ENCODE data around the gene B4GALT1.
"Not testable (repeated sequence)": the region's sequence is repeated elsewhere in the genome, so short reads cannot be mapped to it uniquely, and the experiment has no call there.

B4GALT1 gene

DNA sequence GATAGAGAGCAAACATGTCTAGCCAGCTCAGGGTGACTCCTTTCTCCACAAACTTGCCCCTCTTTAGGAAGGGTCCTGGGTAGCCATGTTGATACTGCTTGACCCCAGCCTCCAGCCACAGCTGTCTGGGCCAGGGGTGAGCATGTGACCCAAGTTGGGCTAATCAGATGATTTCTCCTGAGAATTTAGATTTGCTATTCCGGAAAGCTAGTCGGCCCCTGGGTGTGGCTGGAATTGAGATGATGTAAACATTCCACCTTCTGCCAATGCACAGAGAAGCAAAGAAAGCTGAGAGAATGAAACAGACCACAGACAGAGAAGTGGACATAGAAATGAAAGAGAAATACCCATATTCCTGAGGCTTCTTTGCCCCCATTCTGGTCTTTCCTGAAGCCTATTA lies 17.8 kb upstream of the B4GALT1 start:
- no peak for DNase-seq (ENCODE audit: low read depth)

DNA sequence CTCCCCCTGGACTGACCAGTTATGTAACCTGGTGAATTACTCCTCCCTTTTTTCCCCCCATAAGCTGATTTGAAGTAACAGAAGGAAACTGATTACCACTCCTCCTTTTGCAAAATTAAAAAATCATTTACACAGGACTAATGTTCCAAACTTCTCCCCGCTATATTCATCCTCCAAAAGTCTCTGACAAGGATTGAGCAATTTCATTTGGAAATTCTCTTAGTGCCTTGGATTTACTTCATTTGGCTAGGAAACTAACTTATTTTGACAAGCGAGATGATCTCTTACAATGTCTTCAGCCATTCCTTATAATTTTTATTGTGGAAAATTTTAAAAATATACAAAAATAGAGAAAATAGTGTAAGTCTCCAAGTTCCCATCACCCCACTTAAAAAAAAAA lies 15.4 kb upstream of the B4GALT1 start:
- DNase-seq (ENCODE audit: low read depth) = no peak

DNA sequence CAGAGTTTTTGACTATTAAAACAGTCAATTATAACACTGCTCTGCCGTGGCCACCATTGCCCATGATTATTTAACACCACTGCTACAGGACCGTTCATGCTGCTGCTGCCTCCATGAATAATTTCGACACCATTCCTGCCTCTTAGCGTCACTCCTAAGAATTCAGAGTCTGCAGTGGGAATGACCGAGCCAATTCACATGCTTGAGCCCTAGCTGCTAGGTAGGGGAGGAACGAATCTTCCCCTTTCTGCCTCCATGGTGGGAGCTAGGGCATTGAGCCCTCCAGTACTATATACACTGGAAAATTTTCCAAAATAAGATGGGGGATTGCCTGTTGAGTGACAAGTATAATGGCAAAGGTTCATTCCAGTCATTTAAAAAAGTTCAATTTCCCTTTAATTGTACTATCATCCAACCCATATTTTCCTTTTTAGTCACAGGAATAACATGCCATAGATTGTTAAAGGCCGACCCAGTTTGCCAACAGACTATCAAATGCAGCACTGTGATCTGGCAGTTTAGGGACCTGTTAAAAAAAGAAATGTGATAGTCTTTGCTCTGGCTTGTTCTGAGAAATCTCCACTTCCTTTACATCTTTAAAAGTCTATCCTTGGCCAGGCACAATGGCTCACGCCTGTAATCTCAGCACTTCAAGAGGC lies 13.5 kb upstream of the B4GALT1 start:
- no peak for DNase-seq (ENCODE audit: low read depth)

DNA sequence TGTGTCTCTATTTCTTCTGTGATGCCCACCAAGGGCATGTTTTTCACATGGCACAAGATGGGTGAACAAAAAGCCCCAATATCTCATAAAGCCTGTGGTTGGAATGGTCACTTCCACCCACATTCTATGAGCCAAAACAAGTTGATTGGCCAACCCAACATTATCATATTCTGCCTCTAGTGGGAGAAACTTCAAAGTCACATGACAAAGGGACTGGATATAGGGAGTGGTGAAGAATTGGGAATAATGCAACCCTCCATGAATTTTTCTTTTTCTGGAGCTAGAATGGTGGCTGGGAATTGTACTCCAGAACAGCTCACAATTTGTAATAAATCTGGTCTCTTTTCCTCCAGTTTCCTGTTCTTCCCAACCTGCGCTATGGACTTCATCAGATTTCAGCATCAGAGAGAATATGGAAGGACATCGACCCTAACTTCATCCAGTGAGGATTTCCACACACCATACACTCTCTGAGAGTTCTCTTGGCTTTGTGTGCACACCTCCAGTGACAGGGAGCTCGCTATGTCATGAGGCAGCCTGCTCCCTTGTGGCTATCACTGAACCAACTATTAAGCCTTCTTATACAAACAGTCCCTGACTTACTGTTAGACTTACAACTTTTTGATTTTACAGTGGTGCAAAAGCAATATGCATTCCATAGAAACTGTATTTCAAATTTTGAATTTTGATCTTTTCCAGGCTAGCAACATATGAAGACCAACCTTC lies 12.0 kb upstream of the B4GALT1 start:
- no peak for DNase-seq (ENCODE audit: low read depth)

DNA sequence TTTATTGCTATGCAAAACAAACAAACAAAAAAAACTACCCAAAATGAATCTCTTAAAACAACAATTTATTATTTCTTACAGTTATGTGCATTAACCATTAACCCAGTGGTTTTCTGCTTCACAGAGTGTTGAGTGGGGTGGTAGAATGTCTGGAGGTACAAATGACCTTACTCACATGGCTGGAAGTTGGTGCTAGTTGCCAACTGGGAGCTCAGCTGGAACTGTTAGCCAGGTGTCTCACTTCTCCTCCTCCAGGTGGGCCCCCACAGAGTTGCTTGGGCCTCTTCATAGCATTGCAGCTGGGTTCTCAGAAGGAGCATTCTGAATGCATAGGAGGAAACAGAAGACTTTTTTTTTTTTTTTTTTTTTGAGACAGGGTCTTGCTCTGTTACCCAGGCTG lies 10.5 kb upstream of the B4GALT1 start:
- DNase-seq (ENCODE audit: low read depth) = no peak

DNA sequence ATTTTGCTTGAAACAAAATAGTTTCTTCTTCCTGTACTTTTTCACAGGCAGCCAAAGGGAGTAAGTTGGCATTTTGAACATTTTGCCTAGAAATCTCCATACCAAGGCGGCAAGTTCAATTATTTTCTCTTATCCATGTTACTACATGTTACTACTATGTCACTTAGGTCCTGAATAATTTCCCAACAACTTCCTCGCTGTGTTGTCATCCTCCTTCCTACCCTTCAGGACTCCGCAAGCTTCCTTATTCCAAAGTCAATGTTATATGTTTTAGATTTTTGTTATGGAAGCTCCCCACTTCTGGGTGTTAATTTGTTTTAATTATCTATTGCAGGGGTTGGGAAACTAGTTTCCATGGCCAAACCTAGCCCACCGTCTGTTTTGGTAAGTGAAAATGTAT lies 9.9 kb upstream of the B4GALT1 start:
- DNase-seq (ENCODE audit: low read depth) = no peak

DNA sequence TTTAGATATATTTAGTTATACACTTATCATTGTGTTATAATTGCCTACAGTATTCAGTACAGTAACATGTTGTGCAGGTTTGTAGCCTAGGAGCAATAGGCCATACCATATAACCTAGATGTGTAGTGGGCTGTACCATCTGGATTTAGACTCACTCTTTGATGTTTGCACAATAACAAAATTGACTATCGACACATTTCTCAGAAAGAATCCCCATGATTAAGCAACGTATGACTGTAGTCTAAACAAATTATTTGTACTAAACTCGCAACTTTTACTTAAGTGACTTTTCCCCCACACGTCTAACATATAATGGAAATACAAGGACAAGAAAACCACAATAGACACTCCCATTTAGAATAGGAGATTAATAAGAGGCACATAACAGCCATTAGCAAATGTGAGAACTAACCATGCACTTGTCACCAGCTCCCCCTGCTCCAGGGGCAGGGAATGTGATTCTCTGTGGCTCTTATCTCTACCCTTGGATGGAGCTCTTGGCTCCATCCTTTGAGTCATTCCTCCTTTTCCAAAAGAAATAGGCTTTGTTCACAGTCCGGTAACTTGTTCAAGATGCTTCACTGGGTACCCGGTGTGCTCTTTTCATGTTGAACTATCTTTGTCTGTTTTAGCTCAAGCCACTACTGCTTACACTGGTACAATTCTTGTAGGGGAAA lies 8.7 kb upstream of the B4GALT1 start:
- DNase-seq (ENCODE audit: low read depth) = no peak

DNA sequence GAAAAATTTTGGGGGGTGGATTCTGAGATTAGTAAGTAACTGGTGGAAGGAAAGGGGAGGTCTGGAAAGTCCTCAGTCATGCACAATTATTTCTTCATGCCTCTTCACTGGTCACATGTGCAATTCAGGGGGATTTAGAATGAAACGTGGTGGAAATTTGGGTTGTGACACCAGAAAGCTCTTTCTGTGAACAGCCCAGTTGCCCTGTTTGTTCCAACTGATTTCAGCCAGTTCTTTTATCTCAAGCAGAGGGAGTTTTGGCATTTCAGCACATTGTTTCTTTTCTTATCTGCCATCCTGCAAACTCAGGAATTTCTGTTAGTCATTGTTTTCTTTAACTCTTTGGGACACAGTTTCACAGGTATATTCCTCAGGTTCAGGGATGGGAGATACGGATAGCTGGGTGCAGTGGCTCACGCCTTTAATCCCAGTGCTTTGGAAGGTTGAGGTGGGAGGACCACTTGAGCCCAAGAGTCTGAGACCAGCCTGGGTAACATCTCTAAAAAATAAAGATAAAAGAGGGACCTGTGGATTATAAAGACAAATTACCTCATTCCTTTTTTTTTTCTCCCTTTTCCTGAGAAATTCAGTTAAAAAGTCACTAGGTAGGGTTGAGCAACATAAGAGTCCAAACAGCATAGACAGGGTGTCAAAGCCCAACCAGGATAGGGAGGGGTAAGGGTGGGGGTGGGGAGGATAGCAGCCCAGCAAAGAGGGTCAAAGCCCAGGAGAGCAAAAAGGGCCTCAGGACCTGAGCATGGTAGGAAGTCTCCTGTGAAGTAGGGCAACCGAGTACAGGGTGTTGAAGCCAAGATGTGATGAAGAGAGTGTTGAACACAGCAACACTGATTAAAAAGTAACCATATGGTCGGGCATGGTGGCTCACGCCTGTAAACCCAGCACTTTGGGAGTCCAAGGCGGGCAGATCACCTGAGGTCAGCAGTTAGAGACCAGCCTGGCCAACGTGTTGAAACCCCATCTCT lies 5.4 kb upstream of the B4GALT1 start:
- no peak for DNase-seq (ENCODE audit: low read depth)

DNA sequence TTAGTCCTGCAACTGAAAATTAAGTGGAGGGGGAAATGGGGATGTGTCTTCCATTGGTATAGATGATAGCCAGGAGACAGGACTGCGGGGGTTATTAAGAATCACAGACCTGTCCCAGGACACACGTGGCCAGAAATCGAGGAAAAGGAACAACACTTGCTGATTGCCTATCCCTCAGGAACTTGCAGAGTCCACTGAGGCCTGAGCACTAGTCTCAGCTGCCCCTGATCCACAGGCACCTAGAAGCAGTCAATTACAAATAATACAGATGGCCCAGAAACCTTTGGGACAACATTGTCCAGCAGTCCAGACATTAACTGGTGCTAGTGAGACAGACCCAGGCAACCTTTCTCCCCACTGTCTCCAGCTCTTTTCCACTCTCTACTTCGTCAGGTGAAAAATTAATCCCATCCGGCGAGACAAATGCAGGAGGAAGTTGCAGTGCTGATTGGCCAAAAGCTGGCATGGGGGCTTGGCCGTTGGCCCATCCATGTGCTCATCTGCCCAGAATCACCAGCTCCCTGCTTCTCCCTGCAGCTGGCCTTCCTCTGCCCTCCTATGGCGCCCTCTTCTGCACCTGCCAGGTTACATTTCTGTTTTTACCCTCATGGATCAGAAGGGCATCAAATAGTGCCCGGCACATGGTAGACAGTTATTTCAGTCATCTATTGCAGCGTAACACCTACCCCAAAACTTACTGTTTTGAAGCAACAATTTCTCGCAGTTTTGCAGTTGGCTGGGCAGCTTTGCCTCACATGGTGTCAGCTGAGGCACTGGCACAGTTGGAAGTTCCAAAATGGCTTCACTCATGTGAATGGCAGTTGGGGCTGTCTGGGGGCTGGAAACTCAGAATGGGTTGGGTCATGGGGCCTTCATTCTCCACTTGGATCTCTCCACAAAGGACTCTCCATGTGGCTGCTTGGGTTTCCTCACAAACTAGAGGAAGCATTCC lies 3.6 kb upstream of the B4GALT1 start:
- no peak for DNase-seq (ENCODE audit: low read depth)

DNA sequence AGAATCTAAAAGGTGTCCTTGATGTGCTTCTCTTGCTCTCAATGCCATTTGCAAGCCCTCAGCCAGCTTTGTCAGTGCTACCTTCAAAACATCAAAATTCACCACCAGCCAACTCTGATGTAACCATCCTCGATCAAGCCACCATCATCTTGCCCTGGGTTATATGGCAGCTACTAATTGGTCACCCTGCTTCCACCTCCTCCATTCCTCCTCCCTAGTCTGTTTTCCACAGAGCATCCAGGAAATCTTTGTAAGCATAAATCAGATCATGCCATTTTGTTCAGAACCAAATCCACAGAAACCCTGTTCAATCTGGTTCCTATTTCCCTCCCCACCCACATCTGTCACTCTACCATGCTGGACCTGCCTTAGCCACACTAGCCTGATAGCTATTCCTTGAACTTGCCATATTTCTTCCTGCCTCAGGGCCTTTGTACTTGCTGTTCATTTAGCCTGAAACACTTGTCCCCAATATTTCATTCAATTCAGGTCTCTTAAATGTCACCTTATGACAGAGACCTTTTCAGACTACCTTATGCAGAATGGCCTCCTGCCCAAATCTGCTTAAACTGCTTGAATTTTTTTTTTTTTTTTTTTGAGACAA lies 1.9 kb upstream of the B4GALT1 start:
- DNase-seq (ENCODE audit: low read depth) = no peak

DNA sequence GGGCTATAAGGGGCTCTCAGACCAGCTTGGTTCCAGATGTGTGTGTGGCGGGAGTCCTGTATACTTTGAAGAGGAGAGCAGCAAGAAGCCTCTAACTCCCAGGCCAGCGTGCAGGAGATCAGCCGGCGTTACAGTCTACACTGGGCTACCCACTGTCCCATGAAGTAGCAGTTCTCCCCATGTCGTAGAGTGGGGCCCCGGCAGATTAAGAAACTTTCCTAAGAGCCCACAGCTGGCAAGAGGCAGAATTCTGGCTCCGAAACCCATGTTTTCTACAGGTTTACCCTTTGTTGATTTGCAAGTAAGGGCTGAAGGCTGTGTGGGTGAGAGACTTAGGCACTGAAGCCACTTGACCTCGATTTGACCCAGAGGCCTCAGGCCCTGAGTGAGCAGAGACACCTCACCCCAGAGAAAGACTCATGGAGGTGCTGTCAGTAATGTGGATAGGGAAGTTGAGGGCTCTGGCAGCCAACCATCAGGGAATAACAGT lies 881 bp upstream of the B4GALT1 start:
- DNase-seq (ENCODE audit: low read depth) = no peak

DNA sequence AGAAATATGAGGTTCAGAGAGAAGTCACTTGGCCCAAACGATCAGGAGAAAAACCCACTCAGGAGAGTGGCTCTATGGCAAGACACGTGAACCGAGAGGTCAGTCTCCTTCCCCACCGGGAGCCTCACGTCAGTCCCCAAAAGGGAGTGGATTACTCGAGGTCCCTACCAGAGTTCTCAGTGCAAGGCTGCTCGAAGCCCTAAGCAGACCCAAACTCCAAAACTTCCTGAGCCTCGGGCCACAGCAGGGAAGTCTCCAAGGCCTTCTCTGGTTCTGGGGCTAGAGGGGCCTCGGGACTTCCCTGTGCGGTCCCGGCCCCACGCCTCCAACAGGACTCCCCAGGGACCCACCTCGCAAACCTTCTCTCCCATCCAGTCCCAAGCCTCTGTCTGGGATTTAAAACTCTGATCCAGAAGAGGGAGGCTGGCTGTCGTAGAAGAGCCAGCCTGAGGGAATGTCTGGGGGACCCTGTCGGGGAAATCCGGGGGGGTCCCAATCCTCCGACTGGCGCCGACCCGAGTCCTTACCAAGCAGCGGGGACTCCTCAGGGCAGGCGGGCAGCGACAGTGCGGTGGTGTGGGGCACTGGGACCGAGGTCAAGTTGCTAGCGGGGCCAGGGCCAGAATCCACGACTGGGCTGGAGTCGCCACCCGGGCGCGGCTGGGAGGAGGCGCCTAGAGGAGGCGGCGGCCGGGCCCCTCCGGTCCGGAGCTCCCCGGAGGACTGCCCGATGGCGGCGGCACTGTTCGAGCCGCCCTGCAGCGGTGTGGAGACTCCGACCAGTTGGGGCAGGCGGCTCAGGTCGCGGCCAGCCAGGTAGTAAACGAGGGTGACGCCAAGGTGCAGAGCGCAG lies 679 bp downstream of the B4GALT1 start:
- DNase-seq (ENCODE audit: low read depth) = no peak

DNA sequence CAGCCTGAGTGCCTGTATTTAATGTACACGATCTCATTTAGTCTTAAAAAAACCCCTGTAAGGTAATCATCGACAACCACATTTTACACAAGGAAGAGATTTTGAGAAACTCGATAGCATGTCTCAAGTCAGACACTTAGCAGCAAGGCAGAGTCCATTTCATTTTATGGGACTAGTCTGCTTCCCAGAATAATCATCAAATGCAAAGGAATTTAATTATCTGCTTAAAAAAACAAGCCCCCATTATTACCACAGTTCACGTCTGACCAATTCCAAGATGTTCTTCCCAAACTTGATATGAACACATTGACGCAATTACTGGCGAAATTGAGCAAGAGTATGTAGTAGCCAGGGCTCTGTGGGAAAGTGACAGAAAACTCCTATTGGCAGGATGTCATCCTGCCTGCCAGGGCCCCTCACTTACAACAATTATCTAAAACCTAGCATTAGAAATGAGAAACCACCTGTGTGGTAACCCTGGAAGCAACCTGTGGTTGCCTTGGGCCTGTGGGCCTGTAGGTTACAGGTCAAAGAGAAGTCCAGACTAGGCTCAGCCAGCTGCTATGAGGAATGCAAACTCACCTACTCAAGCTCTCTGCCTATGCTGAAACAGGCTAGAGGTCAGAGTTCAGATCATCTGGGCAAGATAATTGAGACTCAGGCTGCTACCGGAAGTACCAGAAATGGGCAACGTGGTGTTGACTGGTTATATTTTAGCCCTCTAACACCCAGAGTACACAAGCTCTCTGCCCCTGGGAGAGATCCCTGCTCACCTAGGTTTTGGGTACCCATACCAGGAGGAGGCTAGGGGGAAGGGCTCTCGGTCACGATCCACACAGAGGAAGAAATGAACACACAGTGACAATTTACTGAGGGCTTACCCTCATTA lies 1.6 kb downstream of the B4GALT1 start:
- no peak for DNase-seq (ENCODE audit: low read depth)

DNA sequence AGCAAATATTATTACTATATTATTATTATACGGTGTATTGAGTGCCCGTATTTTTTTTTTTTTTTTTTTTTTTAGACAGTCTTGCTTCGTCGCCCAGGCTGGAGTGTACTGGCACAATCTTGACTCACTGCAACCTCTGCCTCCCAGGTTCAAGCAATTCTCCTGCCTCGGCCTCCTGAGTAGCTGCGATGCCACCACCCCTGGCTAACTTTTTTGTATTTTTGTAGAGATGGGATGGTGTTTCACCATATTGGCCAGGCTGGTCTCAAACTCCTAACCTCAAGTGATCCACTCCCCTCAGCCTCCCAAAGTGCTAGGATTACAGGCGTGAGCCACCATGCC lies 2.2 kb downstream of the B4GALT1 start:
- not testable (repeated sequence) for DNase-seq (ENCODE audit: low read depth)

DNA sequence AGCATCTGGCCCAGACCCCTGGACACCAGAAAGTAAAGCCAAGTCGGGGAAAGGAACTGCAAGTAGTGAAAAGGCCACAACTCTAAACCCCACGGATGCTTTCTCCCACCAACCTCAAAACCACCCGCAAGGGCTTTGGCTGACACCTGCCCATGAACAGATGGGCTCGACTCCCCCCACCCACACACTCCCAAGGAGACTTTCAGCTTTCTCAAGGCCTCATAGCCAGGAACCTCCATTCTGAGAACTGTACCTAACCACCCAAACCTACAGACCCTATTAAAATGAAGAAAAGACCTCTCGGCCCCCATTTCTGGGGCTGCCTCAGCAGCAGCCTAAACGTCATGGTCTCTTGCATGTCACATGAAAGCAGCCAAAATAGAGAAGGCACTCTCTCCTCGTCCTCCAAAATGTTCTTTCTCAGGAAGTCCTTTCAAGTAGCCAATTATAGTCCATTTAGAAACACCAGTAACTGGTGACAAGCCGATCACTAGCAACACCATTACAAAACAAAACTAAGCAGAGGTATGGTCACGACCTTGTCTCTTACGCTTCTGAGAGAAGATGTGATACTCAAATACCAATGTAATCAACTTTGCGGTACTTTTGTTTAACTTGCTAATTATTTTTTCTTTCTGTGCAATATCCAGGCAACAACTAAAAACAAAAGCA lies 2.9 kb downstream of the B4GALT1 start:
- no peak for DNase-seq (ENCODE audit: low read depth)

DNA sequence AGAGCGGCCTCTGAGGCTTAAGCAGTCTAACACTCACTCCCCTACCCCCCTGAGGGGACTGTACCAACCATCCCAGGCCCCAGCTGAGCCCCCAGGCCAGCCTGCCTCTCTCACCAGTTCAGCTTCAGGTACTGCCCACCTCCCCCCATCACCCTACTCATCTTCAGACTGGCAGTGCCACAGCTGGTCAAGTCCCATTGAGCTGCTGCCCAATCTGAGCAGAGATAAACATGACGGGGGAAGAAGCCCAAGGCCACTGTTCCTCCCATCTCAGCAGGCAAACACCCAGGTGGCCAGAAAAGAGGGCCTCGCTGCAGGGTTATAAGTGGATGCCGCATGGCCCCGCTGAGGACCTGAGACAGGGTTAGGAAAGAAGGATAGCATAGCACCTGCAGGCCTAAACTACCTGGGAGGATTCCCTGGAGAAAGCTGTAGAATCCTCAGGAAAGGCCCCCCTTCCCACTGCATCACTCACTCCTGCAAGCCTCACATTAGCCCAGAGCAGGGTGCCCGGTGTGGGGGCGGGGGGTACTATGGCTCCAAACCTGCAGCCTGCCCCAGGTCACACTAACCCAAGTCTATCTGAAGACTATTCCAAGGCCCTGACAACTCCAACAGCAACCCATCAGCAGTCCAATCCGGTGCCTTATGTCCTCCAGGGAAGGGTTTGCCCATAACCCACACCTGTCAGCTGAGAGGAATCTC lies 3.6 kb downstream of the B4GALT1 start:
- no peak for DNase-seq (ENCODE audit: low read depth)

DNA sequence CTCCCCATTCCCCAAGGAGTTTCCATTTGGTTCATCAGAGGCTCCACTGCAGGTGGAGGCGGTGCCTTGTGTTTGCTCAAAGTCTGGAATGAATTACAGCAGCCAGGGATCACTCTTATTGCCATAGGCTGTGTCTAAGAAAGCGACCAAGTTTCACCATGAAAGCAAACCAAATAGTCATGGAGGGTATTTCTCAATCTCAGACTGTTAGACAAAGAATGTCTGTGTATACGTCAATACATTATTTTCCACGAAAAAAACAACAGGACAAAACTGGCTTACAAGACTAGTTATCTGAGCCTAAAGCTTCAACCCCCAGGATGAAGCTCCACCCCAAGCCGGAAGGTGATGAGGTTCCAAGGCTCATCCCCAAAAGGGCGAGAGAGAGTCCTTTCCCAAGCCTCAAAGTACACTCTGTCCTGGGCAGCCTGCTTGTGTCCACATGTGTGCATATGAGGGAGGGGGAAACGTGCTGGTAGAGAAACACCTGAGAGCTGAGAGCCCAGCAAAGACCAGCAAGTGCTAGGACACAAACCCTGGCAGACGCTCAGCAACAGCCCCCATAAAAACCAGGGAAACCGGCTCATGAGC lies 4.3 kb downstream of the B4GALT1 start:
- no peak for DNase-seq (ENCODE audit: low read depth)
